ENCODE data around the gene TMEM176A. TPM values are rescaled to one million over a fixed set of nuclear protein-coding genes. Genes with fewer than 3 reads are reported as not detected.

The TMEM176A gene
- total RNA-seq, 2 experiments from 2014 or later = not detected

- ATAC-seq (no peak), DNase-seq (no peak)
- Mint-ChIP-seq H3K4me1 (ENCODE audit: low read depth) (no peaks in the 10 kb centered on the region), H3K4me3 (no peak overlapping the region), H3K27me3 (peaks cover 8% of the 10 kb centered on the region), H3K9me3 (no peaks in the 10 kb centered on the region), H3K27ac (no peak overlapping the region), H3K36me3 (ENCODE audit: low read depth) (no peaks in the 10 kb centered on the region)
- ChIA-PET CTCF (interaction anchor here (0.7 kb wide), 1 partner anchor 19 kb away, joined by 3 read pairs; no protein-coding TSS in a partner anchor), POLR2A (no interaction called here)
- TF ChIP-seq CTCF (IDR thresholded peaks at IDR 0.05) = no peak
- intact Hi-C loops (cut with micrococcal nuclease) = no loop called here
These were observed 45.9 kb downstream of the TMEM176A start for GRCh38 chr7:150846291-150847115.

GRCh38 chr7:150847536-150847935 lies 47.0 kb downstream of the TMEM176A start:
- ChIA-PET CTCF (no interaction called here), POLR2A (no interaction called here)
- DNase-seq (no peak), ATAC-seq (no peak)
- Mint-ChIP-seq H3K9me3 (no peaks in the 10 kb centered on the region), H3K36me3 (ENCODE audit: low read depth) (no peaks in the 10 kb centered on the region), H3K4me1 (ENCODE audit: low read depth) (no peaks in the 10 kb centered on the region), H3K4me3 (no peak overlapping the region), H3K27me3 (peaks cover 15% of the 10 kb centered on the region), H3K27ac (no peak overlapping the region)
- intact Hi-C loops (cut with micrococcal nuclease) = no loop called here
- no peak for TF ChIP-seq CTCF (IDR thresholded peaks at IDR 0.05)

GRCh38 chr7:150848111-150848510 lies 47.5 kb downstream of the TMEM176A start:
- no peaks in the 10 kb centered on the region for H3K36me3 Mint-ChIP-seq (ENCODE audit: low read depth)
- DNase-seq (no peak), ATAC-seq (no peak)
- H3K4me3 Mint-ChIP-seq = no peak overlapping the region
- POLR2A ChIA-PET = interaction anchor here (1.0 kb wide), 1 partner anchor 10 kb away, joined by 3 read pairs; no protein-coding TSS in a partner anchor
- H3K4me1 Mint-ChIP-seq (ENCODE audit: low read depth) = no peaks in the 10 kb centered on the region
- peaks cover 20% of the 10 kb centered on the region for H3K27me3 Mint-ChIP-seq
- no peak overlapping the region for H3K27ac Mint-ChIP-seq
- intact Hi-C loops (cut with micrococcal nuclease) = no loop called here
- no peak for TF ChIP-seq CTCF (IDR thresholded peaks at IDR 0.05)
- CTCF ChIA-PET = no interaction called here
- H3K9me3 Mint-ChIP-seq = no peaks in the 10 kb centered on the region

- intact Hi-C loops (cut with micrococcal nuclease) = no loop called here
- H3K36me3 Mint-ChIP-seq (ENCODE audit: low read depth) = no peaks in the 10 kb centered on the region
- ChIA-PET CTCF (interaction anchor here (0.6 kb wide), 1 partner anchor 28 kb away, joined by 3 read pairs; no protein-coding TSS in a partner anchor), POLR2A (interaction anchor here (1.0 kb wide), 1 partner anchor 11 kb away, joined by 3 read pairs; no protein-coding TSS in a partner anchor)
- no peak for DNase-seq
- no peak for ATAC-seq
- H3K9me3 Mint-ChIP-seq = no peaks in the 10 kb centered on the region
- peaks cover 20% of the 10 kb centered on the region for H3K27me3 Mint-ChIP-seq
- no peak overlapping the region for H3K27ac Mint-ChIP-seq
- no peaks in the 10 kb centered on the region for H3K4me1 Mint-ChIP-seq (ENCODE audit: low read depth)
- no peak for TF ChIP-seq CTCF (IDR thresholded peaks at IDR 0.05)
- no peak overlapping the region for H3K4me3 Mint-ChIP-seq
These were observed 48.1 kb downstream of the TMEM176A start for GRCh38 chr7:150848561-150849115.

GRCh38 chr7:150849204-150849775 lies 48.7 kb downstream of the TMEM176A start:
- H3K9me3 Mint-ChIP-seq = no peaks in the 10 kb centered on the region
- H3K4me1 Mint-ChIP-seq (ENCODE audit: low read depth) = no peaks in the 10 kb centered on the region
- no peak overlapping the region for H3K4me3 Mint-ChIP-seq
- intact Hi-C loops (cut with micrococcal nuclease) = no loop called here
- no peak for TF ChIP-seq CTCF (IDR thresholded peaks at IDR 0.05)
- H3K36me3 Mint-ChIP-seq (ENCODE audit: low read depth) = no peaks in the 10 kb centered on the region
- H3K27ac Mint-ChIP-seq = no peak overlapping the region
- ATAC-seq = no peak
- ChIA-PET CTCF (interaction anchor here (0.6 kb wide), 1 partner anchor 27 kb away, joined by 3 read pairs; no protein-coding TSS in a partner anchor), POLR2A (interaction anchor here (1.0 kb wide), 1 partner anchor 11 kb away, joined by 3 read pairs; no protein-coding TSS in a partner anchor)
- no peak for DNase-seq
- H3K27me3 Mint-ChIP-seq = peaks cover 20% of the 10 kb centered on the region

All from activated CD8-positive, alpha-beta T cell treated with anti-CD3 and anti-CD28 coated beads for 36 hours (primary cell).